Gastrocnemius medialis (tissue), 4 donors: ENCODE measurements around the gene AKAP4.

Source experiments
- POLR2A ChIP-seq, 2 donors: fragments of 450-650 bp; IDR thresholded peaks; one replicate each; pipeline ENCODE4 v1.6.1; 2017; ENCODE audit warnings: antibody characterized with exemption in 2 of 2, mild to moderate bottlenecking in 2 of 2, moderate library complexity in 2 of 2
- TF ChIP-seq, protein P1 (sequence below), 5 experiments: fragments of 450-650 bp in 3 of 5; fragments of 200-600 bp in 2 of 5; sonication (generic) in 2 of 5; IDR thresholded peaks in 4 of 5; conservative IDR thresholded peaks in 1 of 5; 1 replicate in 4 of 5; 2 replicates in 1 of 5; pipeline ENCODE4 v1.5.1; 2016 to 2019; ENCODE audit warnings: antibody characterized with exemption in 5 of 5, mild to moderate bottlenecking in 3 of 5, moderate library complexity in 3 of 5

DNA sequence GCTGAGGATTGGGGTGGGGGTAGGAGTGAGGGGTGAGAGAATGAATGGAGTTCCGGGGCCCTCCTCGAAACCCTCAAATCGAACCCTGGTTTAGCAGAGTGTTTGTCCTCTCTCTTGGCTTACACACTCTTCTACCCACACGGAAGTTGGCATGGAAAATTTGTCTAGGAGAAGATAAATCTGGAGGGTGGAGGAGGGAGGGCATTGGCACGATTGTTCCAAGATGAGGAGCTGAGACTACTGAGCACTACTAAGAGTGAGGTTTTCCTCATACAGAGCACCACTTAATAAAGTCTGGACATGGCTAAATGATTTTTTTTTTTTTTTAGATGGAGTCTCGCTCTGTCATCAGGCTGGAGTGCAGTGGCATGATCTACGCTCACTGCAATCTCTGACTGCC lies 33.4 kb downstream of the AKAP4 start:
- TF ChIP-seq, protein P1, sequence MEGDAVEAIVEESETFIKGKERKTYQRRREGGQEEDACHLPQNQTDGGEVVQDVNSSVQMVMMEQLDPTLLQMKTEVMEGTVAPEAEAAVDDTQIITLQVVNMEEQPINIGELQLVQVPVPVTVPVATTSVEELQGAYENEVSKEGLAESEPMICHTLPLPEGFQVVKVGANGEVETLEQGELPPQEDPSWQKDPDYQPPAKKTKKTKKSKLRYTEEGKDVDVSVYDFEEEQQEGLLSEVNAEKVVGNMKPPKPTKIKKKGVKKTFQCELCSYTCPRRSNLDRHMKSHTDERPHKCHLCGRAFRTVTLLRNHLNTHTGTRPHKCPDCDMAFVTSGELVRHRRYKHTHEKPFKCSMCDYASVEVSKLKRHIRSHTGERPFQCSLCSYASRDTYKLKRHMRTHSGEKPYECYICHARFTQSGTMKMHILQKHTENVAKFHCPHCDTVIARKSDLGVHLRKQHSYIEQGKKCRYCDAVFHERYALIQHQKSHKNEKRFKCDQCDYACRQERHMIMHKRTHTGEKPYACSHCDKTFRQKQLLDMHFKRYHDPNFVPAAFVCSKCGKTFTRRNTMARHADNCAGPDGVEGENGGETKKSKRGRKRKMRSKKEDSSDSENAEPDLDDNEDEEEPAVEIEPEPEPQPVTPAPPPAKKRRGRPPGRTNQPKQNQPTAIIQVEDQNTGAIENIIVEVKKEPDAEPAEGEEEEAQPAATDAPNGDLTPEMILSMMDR (IDR thresholded peaks at IDR 0.05 in 4 of 5, conservative IDR thresholded peaks at IDR 0.05 in 1 of 5) = no peak
- TF ChIP-seq POLR2A (IDR thresholded peaks at IDR 0.05) = no peak
